ENCODE data around the gene FOXC2. TPM values are rescaled to one million over a fixed set of nuclear protein-coding genes. Genes with fewer than 3 reads are reported as not detected.

The FOXC2 gene
- total RNA-seq, 1 donor from 2014 or later = 0.62 TPM

- DNase-seq = no peak
Measured at GRCh38 chr16:86618431-86619238, 52.0 kb downstream of the FOXC2 start.

Other genes with a start within 250 kb of the FOXC2 start
- 0.47 TPM for gene FOXF1, start 56.3 kb upstream of the FOXC2 start, total RNA-seq
- gene MTHFSD, start 11.6 kb upstream of the FOXC2 start, total RNA-seq = 10.3 TPM
- 0.47 TPM for gene FOXL1, start 11.7 kb downstream of the FOXC2 start, total RNA-seq